Loucy (cell line): ENCODE measurements around the gene TPBGL.

Experiments
- H2AFZ ChIP-seq: fragments of 200-600 bp; sonication (generic); 2 replicates; pipeline ENCODE4 v1.6.0; 2016; ENCODE audit warnings: antibody characterized with exemption, mild to moderate bottlenecking, low read length, moderate library complexity
- H3F3A ChIP-seq: fragments of 200-600 bp; 2 replicates; pipeline ENCODE4 v1.6.0; 2016; ENCODE audit warnings: antibody characterized with exemption, low read depth, mild to moderate bottlenecking
- H3K27me3 ChIP-seq: fragments of 200-600 bp; sonication (generic); 2 replicates; pipeline ENCODE4 v1.6.1; 2014; ENCODE audit warnings: low read length, mild to moderate bottlenecking; ENCODE audit not compliant: insufficient read depth, poor library complexity, severe bottlenecking
- H3K36me3 ChIP-seq: fragments of 200-600 bp; sonication (generic); 2 replicates; pipeline ENCODE4 v1.6.1; 2016; ENCODE audit warnings: low read length; ENCODE audit not compliant: insufficient read depth
- H3K4me1 ChIP-seq: fragments of 200-600 bp; sonication (generic); 2 replicates; pipeline ENCODE4 v1.5.1; 2014; ENCODE audit warnings: low read length, mild to moderate bottlenecking; ENCODE audit not compliant: insufficient read depth, poor library complexity, severe bottlenecking
- H3K4me2 ChIP-seq: fragments of 200-600 bp; sonication (generic); 2 replicates; pipeline ENCODE4 v1.6.0; 2014; ENCODE audit warnings: antibody characterized with exemption, low read length, low read depth, mild to moderate bottlenecking; ENCODE audit not compliant: poor library complexity, severe bottlenecking
- H3K4me3 ChIP-seq: fragments of 200-600 bp; sonication (generic); 2 replicates; pipeline ENCODE4 v1.5.1; 2014; ENCODE audit warnings: low read length, mild to moderate bottlenecking, mixed read lengths; ENCODE audit not compliant: poor library complexity, severe bottlenecking
- H3K79me2 ChIP-seq: fragments of 200-600 bp; sonication (generic); 2 replicates; pipeline ENCODE4 v1.6.1; 2014; ENCODE audit warnings: low read length; ENCODE audit not compliant: insufficient read depth
- H3K9ac ChIP-seq: fragments of 200-600 bp; sonication (generic); 2 replicates; pipeline ENCODE4 v1.6.0; 2014; ENCODE audit warnings: mild to moderate bottlenecking, low read depth, low read length, moderate library complexity; ENCODE audit not compliant: poor library complexity, severe bottlenecking
- H3K9me2 ChIP-seq: fragments of 200-600 bp; sonication (generic); replicated peaks from 2 replicates; pipeline ENCODE4 v1.6.1; 2016; ENCODE audit warnings: low read depth, low read length, mixed read lengths
- H3K9me3 ChIP-seq: fragments of 200-600 bp; sonication (generic); 2 replicates; pipeline ENCODE4 v1.6.1; 2014; ENCODE audit warnings: mild to moderate bottlenecking, antibody characterized with exemption, low read length, low read depth; ENCODE audit not compliant: insufficient read depth
- H4K20me1 ChIP-seq: fragments of 200-600 bp; sonication (generic); 2 replicates; pipeline ENCODE4 v1.6.0; 2014; ENCODE audit warnings: antibody characterized with exemption, low read length, mild to moderate bottlenecking; ENCODE audit not compliant: insufficient read depth, poor library complexity, severe bottlenecking
- EZH2phosphoT487 ChIP-seq: fragments of 200-600 bp; IDR thresholded peaks from 2 replicates; pipeline ENCODE4 v1.6.1; 2018; ENCODE audit warnings: antibody characterized with exemption, mild to moderate bottlenecking, moderate library complexity, borderline replicate concordance
- TF ChIP-seq, protein P1 (sequence below): fragments of 200-600 bp; sonication (generic); conservative IDR thresholded peaks from 2 replicates; pipeline ENCODE4 v1.5.1; 2014; ENCODE audit warnings: mild to moderate bottlenecking, antibody characterized with exemption, low read length

Gene TPBGL

DNA sequence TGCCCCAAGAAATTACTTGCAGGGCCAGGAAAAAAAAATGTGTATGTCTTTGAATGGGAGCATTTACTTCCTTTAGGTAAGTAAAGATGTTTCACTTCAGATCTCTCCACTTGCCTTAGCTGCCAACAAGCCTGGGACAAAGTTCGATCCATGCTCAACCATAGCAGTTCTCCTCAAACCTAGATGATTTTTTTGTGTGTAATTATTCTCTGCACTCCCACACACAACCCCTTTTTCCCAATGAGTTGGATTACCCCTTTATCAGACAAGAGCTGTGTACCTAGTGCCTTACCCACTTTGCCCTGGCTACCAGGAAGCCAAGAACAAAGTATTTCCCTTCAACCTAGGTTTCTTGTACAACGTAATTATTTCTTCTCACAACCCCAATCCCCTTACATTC is 35.6 kb downstream of the TPBGL start:
- Histone ChIP-seq H3K9me3 (no peaks in the 10 kb centered on the region), H3K4me2 (no peak overlapping the region), H4K20me1 (no peaks in the 10 kb centered on the region), H3K79me2 (no peaks in the 10 kb centered on the region), H3F3A (no peaks in the 10 kb centered on the region), H3K27me3 (no peaks in the 10 kb centered on the region), H3K9ac (no peak overlapping the region), H3K9me2 (no peaks in the 10 kb centered on the region), H3K36me3 (peaks cover 88% of the 10 kb centered on the region; the same call in 1 of the 2 replicates), H3K4me3 (no peak overlapping the region), H2AFZ (no peak overlapping the region), H3K4me1 (no peaks in the 10 kb centered on the region)
- TF ChIP-seq, protein P1, sequence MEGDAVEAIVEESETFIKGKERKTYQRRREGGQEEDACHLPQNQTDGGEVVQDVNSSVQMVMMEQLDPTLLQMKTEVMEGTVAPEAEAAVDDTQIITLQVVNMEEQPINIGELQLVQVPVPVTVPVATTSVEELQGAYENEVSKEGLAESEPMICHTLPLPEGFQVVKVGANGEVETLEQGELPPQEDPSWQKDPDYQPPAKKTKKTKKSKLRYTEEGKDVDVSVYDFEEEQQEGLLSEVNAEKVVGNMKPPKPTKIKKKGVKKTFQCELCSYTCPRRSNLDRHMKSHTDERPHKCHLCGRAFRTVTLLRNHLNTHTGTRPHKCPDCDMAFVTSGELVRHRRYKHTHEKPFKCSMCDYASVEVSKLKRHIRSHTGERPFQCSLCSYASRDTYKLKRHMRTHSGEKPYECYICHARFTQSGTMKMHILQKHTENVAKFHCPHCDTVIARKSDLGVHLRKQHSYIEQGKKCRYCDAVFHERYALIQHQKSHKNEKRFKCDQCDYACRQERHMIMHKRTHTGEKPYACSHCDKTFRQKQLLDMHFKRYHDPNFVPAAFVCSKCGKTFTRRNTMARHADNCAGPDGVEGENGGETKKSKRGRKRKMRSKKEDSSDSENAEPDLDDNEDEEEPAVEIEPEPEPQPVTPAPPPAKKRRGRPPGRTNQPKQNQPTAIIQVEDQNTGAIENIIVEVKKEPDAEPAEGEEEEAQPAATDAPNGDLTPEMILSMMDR: no peak
- TF ChIP-seq EZH2phosphoT487: no peak

DNA sequence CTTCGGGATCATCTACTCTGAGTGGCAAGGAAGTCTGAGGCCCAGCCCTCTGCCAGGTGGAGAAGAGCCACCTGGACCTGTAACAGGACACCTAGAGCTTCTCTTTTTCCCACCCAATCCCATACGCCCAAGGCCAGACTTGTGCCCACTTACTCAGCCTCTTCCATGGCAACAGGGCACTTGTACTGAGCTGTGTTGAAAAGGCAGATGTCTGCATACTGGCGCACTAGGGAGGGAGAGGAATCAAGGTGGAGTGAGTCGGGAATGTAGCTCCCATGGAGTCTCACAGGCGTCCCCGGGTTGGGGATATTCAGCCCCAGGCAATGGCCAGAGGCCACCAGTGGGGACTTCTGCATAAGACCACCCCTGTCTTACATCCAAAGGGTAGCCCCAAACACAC is 36.1 kb downstream of the TPBGL start:
- H3K9ac ChIP-seq: no peak overlapping the region
- no peaks in the 10 kb centered on the region for H3K27me3 ChIP-seq
- H3F3A ChIP-seq: no peaks in the 10 kb centered on the region
- H4K20me1 ChIP-seq: no peaks in the 10 kb centered on the region
- no peak overlapping the region for H3K4me3 ChIP-seq
- H3K4me1 ChIP-seq: no peaks in the 10 kb centered on the region
- no peak overlapping the region for H2AFZ ChIP-seq
- no peaks in the 10 kb centered on the region for H3K9me2 ChIP-seq
- H3K79me2 ChIP-seq: no peaks in the 10 kb centered on the region
- no peaks in the 10 kb centered on the region for H3K9me3 ChIP-seq
- TF ChIP-seq, protein P1: no peak
- TF ChIP-seq EZH2phosphoT487: no peak
- H3K4me2 ChIP-seq: no peak overlapping the region
- peaks cover 89% of the 10 kb centered on the region; the same call in 1 of the 2 replicates for H3K36me3 ChIP-seq

DNA sequence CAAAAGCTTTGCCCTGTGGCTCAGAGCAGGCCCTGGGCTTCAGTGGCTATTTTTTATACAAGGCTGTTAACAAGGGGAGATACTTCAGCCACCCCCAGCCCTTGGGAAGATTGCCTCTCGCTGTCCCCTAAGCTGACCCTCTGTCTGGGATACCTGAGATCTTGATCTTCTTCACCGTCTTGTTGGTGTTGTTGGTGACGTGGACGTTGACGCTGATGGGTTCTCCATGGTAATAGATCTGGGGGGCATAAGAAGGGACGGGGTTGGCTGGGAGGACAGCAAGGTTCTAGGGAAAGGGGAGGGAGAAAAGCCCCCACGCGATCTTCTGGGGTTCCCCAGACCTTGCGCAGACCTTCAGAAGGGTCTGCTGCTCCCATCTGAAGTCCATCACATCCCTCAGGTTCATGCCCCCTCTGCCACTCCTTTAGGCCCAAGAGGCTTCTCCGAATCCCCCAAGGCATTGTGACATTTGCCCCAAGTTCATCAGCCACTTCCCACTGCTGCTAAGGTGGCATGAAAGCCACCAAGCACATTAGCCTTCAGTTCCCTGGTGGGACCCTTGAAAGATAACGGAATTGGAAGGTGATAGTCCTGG is 36.7 kb downstream of the TPBGL start:
- Histone ChIP-seq H2AFZ (no peak overlapping the region), H3K27me3 (no peaks in the 10 kb centered on the region), H3K4me3 (no peak overlapping the region), H4K20me1 (no peaks in the 10 kb centered on the region), H3K9me2 (no peaks in the 10 kb centered on the region), H3K9me3 (no peaks in the 10 kb centered on the region), H3F3A (no peaks in the 10 kb centered on the region), H3K4me1 (no peaks in the 10 kb centered on the region), H3K4me2 (no peak overlapping the region), H3K36me3 (peaks cover 89% of the 10 kb centered on the region; the same call in 1 of the 2 replicates), H3K9ac (no peak overlapping the region), H3K79me2 (no peaks in the 10 kb centered on the region)
- TF ChIP-seq, protein P1: no peak
- no peak for TF ChIP-seq EZH2phosphoT487
